GM12872 (cell line): ENCODE results near the gene ADAM33.

ENCODE experiments used
- CTCF ChIP-seq: IDR thresholded peaks from 3 replicates; pipeline ENCODE4 v1.5.1; 2011; ENCODE audit warnings: low read depth, mild to moderate bottlenecking, low read length, moderate library complexity; ENCODE audit not compliant: insufficient read depth

The ADAM33 gene

DNA sequence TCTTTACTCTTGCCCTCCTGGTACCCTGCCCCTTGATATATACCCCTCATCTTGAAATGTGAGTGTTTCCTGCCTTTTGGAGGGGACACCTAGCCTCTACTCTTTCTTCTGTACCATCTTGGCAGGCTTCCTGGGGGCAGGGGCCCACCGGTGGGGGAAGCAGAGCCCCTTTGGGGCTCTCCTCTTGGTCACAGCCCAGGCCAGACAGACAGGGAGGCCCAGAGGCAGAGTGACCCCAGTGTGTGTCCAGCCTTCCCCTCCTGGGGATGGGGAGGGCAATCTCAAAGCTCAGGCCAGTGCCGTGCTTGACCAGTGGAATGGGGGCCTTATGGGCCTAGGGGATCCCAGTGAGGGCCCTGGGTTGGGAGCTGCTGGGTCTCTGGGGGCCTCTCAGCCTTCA is 3.6 kb downstream of the ADAM33 start:
- no peak for TF ChIP-seq CTCF

DNA sequence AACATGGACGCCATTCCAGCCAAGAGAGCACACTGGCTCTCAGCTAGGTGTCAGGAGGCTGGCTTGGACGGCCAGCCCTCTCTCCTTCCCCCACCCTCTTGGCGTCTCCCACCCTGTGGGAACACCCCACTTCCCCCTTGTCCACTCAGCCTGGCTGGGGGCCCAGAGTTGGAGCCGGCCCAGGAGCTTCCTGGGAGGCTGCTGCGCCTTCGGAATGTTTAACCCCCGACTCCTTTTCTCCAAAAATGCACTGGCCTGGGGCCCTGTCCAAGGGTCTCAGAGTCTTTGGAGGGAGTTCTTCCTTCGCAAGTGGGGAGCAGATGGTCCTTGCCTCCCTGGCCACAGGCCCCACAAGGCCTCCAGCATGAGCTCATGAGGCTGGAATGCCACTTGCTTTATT is 4.1 kb downstream of the ADAM33 start:
- no peak for TF ChIP-seq CTCF

GRCh38 chr20:3674995-3675900 is 6.6 kb downstream of the ADAM33 start:
- TF ChIP-seq CTCF, result no peak

- TF ChIP-seq CTCF, result no peak
These were observed 7.4 kb downstream of the ADAM33 start for GRCh38 chr20:3674447-3674846.

DNA sequence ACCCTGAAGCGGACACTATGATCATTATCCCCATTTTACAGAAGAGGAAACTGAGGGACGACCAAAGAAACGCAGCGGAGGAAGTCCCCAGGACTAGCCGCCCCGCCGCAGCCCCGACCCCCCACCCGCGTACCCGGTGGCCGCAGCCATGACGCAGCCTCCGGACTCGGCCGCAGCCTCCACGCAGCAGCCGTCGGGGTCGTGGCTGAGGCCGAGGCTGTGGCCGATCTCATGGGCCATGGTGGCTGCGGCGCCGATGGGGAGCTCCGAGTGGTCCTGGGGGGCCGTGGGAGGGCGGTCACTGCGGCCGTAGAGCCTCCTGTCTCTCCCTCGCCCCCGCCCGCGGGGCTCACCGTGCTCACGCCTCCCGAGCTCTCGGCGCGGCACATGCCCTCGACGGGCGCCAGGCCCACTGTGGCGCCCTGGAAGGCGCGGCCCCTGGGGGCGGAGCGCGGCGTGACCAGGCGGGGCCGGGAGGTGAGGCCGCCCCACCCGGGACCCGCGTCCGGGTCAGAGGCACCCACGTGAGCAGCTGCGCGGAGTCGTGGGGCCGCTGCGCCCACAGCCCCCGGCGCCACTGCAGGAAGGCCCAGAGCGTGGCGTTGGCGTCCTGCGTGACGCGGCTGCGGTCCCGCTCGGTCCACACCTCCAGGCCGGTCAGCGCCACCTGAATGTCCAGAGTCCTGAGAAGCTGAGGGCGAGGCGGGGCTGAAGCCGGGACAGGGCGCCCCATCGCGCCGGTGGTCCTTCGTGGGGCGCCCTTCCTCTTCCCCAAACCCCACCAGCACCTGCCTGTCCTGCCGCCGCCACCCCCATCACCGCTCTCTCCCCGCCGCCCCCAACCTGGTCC is 8.4 kb downstream of the ADAM33 start:
- no peak for TF ChIP-seq CTCF

GRCh38 chr20:3672547-3673171 is 9.2 kb downstream of the ADAM33 start:
- no peak for TF ChIP-seq CTCF

DNA sequence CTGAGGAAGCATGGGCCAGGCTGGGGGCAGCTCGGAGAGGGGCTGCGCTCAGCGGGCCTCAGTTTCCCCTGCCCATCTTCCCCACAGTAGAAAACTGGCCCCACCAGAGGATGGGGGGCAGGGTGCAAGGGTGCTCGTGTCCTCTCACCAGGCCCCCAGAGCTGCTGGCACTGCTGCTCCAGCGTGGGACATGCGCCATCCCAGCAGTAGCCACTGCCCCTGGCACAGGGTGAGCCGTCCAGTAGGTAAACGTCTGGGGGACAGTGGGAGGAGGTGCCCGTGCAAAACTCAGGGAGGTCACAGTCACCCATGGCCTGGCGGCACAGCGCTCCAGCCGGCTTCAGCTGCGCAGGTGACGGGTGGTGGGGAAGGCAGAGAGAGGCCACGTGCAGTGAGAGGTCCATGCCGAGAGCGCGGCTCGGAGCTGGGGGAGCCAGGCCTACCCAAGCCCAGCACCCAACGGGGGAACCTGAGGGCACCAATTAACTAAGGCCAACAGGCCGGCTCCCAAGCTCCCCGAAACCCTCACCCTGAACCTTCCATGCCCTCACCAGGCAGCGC is 9.7 kb downstream of the ADAM33 start:
- no peak for TF ChIP-seq CTCF
